Colon (tissue), 2 donors: Measurements from ENCODE around the gene SOCS3.
"Not testable (repeated sequence)": the region's sequence is repeated elsewhere in the genome, so short reads cannot be mapped to it uniquely, and the experiment has no call there.

Source experiments
- FAIRE-seq: peaks from 2 replicates; lab custom pipeline; 2012; peaks lifted over from hg19 to GRCh38; lab: Jason Lieb, UNC
- donor health status: control.
- donor health status: control.

Gene SOCS3

GRCh38 chr17:78329263-78330059 lies 30.4 kb downstream of the SOCS3 start:
- no peak for FAIRE-seq

GRCh38 chr17:78327880-78328279 lies 32.0 kb downstream of the SOCS3 start:
- FAIRE-seq: no peak

GRCh38 chr17:78325076-78325687 lies 34.7 kb downstream of the SOCS3 start:
- no peak for FAIRE-seq

- FAIRE-seq: no peak
Measured at GRCh38 chr17:78324391-78325075, 35.3 kb downstream of the SOCS3 start.

GRCh38 chr17:78323826-78324390 lies 36.0 kb downstream of the SOCS3 start:
- FAIRE-seq: no peak

GRCh38 chr17:78322858-78323455 lies 36.9 kb downstream of the SOCS3 start:
- FAIRE-seq: no peak

GRCh38 chr17:78322327-78322857 lies 37.5 kb downstream of the SOCS3 start:
- no peak for FAIRE-seq

GRCh38 chr17:78318843-78319242 lies 41.0 kb downstream of the SOCS3 start:
- no peak for FAIRE-seq

GRCh38 chr17:78318407-78318806 lies 41.5 kb downstream of the SOCS3 start:
- FAIRE-seq: no peak

- no peak for FAIRE-seq
Measured at GRCh38 chr17:78317794-78318400, 42.0 kb downstream of the SOCS3 start.

GRCh38 chr17:78316867-78317789 lies 42.7 kb downstream of the SOCS3 start:
- no peak for FAIRE-seq

GRCh38 chr17:78316115-78316866 lies 43.6 kb downstream of the SOCS3 start:
- FAIRE-seq: no peak

- no peak for FAIRE-seq
Measured at GRCh38 chr17:78315355-78316114, 44.3 kb downstream of the SOCS3 start.

GRCh38 chr17:78314683-78315354 lies 45.1 kb downstream of the SOCS3 start:
- FAIRE-seq: no peak

- no peak for FAIRE-seq
Measured at GRCh38 chr17:78313735-78314648, 45.9 kb downstream of the SOCS3 start.

- FAIRE-seq: not testable (repeated sequence)
Measured at GRCh38 chr17:78309659-78310255, 50.1 kb downstream of the SOCS3 start.
